ENCODE data around the gene SPACA4.

SPACA4 gene

DNA sequence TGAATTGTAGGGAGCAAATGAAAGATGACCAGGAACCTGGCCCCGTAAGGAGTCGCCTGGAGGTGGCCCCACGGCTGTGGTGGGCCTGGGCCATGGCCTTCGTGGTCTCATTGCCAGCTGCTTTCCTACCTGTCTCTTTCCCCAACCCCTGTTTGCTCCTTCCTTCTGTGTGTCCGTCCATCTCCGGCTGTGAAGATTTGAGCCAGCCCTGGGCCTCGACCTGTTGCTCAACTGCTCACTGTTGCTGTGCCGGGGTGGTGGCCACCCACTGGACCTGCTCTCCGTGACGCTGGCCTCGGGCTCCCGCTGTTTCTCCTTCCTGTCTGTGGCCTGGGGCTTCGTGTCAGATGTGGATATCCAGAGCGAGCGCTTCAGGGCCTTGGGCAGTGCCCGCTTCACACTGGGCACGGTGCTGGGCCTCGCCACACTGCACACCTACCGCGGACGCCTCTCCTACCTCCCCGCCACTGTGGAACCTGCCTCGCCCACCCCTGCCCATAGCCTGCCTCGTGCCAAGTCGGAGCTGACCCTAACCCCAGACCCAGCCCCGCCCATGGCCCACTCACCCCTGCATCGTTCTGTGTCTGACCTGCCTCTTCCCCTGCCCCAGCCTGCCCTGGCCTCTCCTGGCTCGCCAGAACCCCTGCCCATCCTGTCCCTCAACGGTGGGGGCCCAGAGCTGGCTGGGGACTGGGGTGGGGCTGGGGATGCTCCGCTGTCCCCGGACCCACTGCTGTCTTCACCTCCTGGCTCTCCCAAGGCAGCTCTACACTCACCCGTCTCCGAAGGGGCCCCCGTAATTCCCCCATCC lies 22.1 kb downstream of the SPACA4 start:
- ATAC-seq = no peak

DNA sequence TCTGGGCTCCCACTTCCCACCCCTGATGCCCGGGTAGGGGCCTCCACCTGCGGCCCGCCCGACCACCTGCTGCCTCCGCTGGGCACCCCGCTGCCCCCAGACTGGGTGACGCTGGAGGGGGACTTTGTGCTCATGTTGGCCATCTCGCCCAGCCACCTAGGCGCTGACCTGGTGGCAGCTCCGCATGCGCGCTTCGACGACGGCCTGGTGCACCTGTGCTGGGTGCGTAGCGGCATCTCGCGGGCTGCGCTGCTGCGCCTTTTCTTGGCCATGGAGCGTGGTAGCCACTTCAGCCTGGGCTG lies 22.7 kb downstream of the SPACA4 start:
- TF ChIP-seq TCF4 (CRISPR knock-in tag; IDR thresholded peaks at IDR 0.05; ENCODE audit: borderline replicate concordance) (no peak), ISL1 (CRISPR knock-in tag; IDR thresholded peaks at IDR 0.05) (no peak), RARB (CRISPR knock-in tag; IDR thresholded peaks at IDR 0.05) (no peak), ZFP3 (CRISPR knock-in tag; IDR thresholded peaks at IDR 0.05) (no peak)
- no peak for ATAC-seq

More for the DNA sequence above, 22.1 kb downstream of the SPACA4 start:
- no peak for TF ChIP-seq ZFP3 (CRISPR knock-in tag; IDR thresholded peaks at IDR 0.05)
- no peak for TF ChIP-seq TCF4 (CRISPR knock-in tag; IDR thresholded peaks at IDR 0.05; ENCODE audit: borderline replicate concordance)
- TF ChIP-seq, protein P1, sequence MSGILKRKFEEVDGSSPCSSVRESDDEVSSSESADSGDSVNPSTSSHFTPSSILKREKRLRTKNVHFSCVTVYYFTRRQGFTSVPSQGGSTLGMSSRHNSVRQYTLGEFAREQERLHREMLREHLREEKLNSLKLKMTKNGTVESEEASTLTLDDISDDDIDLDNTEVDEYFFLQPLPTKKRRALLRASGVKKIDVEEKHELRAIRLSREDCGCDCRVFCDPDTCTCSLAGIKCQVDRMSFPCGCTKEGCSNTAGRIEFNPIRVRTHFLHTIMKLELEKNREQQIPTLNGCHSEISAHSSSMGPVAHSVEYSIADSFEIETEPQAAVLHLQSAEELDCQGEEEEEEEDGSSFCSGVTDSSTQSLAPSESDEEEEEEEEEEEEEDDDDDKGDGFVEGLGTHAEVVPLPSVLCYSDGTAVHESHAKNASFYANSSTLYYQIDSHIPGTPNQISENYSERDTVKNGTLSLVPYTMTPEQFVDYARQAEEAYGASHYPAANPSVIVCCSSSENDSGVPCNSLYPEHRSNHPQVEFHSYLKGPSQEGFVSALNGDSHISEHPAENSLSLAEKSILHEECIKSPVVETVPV (CRISPR knock-in tag; IDR thresholded peaks at IDR 0.05) = no peak
- no peak for TF ChIP-seq RARB (CRISPR knock-in tag; IDR thresholded peaks at IDR 0.05)
- TF ChIP-seq CSDC2 (CRISPR knock-in tag; IDR thresholded peaks at IDR 0.05) = no peak
- TF ChIP-seq, protein P2, sequence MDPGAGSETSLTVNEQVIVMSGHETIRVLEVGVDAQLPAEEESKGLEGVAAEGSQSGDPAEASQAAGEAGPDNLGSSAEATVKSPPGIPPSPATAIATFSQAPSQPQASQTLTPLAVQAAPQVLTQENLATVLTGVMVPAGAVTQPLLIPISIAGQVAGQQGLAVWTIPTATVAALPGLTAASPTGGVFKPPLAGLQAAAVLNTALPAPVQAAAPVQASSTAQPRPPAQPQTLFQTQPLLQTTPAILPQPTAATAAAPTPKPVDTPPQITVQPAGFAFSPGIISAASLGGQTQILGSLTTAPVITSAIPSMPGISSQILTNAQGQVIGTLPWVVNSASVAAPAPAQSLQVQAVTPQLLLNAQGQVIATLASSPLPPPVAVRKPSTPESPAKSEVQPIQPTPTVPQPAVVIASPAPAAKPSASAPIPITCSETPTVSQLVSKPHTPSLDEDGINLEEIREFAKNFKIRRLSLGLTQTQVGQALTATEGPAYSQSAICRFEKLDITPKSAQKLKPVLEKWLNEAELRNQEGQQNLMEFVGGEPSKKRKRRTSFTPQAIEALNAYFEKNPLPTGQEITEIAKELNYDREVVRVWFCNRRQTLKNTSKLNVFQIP (CRISPR knock-in tag; IDR thresholded peaks at IDR 0.05; ENCODE audit: borderline replicate concordance, low read depth) = no peak
- no peak for TF ChIP-seq SNAI2 (CRISPR knock-in tag; IDR thresholded peaks at IDR 0.05)
- no peak for TF ChIP-seq ZC3H10 (CRISPR knock-in tag; IDR thresholded peaks at IDR 0.05)
- TF ChIP-seq, protein P3, sequence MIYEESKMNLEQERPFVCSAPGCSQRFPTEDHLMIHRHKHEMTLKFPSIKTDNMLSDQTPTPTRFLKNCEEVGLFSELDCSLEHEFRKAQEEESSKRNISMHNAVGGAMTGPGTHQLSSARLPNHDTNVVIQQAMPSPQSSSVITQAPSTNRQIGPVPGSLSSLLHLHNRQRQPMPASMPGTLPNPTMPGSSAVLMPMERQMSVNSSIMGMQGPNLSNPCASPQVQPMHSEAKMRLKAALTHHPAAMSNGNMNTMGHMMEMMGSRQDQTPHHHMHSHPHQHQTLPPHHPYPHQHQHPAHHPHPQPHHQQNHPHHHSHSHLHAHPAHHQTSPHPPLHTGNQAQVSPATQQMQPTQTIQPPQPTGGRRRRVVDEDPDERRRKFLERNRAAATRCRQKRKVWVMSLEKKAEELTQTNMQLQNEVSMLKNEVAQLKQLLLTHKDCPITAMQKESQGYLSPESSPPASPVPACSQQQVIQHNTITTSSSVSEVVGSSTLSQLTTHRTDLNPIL (CRISPR knock-in tag; IDR thresholded peaks at IDR 0.05; ENCODE audit: low read depth) = no peak
- TF ChIP-seq, protein P4, sequence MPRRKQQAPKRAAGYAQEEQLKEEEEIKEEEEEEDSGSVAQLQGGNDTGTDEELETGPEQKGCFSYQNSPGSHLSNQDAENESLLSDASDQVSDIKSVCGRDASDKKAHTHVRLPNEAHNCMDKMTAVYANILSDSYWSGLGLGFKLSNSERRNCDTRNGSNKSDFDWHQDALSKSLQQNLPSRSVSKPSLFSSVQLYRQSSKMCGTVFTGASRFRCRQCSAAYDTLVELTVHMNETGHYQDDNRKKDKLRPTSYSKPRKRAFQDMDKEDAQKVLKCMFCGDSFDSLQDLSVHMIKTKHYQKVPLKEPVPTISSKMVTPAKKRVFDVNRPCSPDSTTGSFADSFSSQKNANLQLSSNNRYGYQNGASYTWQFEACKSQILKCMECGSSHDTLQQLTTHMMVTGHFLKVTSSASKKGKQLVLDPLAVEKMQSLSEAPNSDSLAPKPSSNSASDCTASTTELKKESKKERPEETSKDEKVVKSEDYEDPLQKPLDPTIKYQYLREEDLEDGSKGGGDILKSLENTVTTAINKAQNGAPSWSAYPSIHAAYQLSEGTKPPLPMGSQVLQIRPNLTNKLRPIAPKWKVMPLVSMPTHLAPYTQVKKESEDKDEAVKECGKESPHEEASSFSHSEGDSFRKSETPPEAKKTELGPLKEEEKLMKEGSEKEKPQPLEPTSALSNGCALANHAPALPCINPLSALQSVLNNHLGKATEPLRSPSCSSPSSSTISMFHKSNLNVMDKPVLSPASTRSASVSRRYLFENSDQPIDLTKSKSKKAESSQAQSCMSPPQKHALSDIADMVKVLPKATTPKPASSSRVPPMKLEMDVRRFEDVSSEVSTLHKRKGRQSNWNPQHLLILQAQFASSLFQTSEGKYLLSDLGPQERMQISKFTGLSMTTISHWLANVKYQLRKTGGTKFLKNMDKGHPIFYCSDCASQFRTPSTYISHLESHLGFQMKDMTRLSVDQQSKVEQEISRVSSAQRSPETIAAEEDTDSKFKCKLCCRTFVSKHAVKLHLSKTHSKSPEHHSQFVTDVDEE (CRISPR knock-in tag; IDR thresholded peaks at IDR 0.05) = no peak
- TF ChIP-seq ARNTL (CRISPR knock-in tag; IDR thresholded peaks at IDR 0.05; ENCODE audit: borderline replicate concordance, low read depth) = no peak
- TF ChIP-seq ZFP30 (CRISPR knock-in tag; IDR thresholded peaks at IDR 0.05) = no peak
- TF ChIP-seq ZNF70 (CRISPR knock-in tag; IDR thresholded peaks at IDR 0.05) = no peak
- no peak for TF ChIP-seq ZNF8 (CRISPR knock-in tag; IDR thresholded peaks at IDR 0.05)
- no peak for TF ChIP-seq TOX (CRISPR knock-in tag; IDR thresholded peaks at IDR 0.05; ENCODE audit: borderline replicate concordance)
- TF ChIP-seq GLIS3 (CRISPR knock-in tag; IDR thresholded peaks at IDR 0.05) = no peak
- no peak for TF ChIP-seq BACH2 (CRISPR knock-in tag; IDR thresholded peaks at IDR 0.05; ENCODE audit: borderline replicate concordance)
- no peak for TF ChIP-seq OSR1 (CRISPR knock-in tag; IDR thresholded peaks at IDR 0.05)
- no peak for TF ChIP-seq PPARA (CRISPR knock-in tag; IDR thresholded peaks at IDR 0.05; ENCODE audit: borderline replicate concordance)
- TF ChIP-seq ZNF565 (CRISPR knock-in tag; conservative IDR thresholded peaks at IDR 0.05; ENCODE audit: low read depth) = no peak

DNA sequence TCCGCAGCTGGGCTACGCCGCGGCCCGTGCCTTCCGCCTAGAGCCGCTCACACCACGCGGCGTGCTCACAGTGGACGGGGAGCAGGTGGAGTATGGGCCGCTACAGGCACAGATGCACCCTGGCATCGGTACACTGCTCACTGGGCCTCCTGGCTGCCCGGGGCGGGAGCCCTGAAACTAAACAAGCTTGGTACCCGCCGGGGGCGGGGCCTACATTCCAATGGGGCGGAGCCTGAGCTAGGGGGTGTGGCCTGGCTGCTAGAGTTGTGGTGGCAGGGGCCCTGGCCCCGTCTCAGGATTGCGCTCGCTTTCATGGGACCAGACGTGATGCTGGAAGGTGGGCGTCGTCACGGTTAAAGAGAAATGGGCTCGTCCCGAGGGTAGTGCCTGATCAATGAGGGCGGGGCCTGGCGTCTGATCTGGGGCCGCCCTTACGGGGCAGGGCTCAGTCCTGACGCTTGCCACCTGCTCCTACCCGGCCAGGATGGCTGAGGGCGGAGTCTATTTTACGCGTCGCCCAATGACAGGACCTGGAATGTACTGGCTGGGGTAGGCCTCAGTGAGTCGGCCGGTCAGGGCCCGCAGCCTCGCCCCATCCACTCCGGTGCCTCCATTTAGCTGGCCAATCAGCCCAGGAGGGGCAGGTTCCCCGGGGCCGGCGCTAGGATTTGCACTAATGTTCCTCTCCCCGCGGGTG lies 23.2 kb downstream of the SPACA4 start:
- ATAC-seq = peak; percentile 2; the same call in 1 of the 3 replicates
- TF ChIP-seq PPARA (CRISPR knock-in tag; IDR thresholded peaks at IDR 0.05; ENCODE audit: borderline replicate concordance) (no peak), ARNTL (CRISPR knock-in tag; IDR thresholded peaks at IDR 0.05; ENCODE audit: borderline replicate concordance, low read depth) (no peak), TOX (CRISPR knock-in tag; IDR thresholded peaks at IDR 0.05; ENCODE audit: borderline replicate concordance) (no peak), CSDC2 (CRISPR knock-in tag; IDR thresholded peaks at IDR 0.05) (no peak), SNAI2 (CRISPR knock-in tag; IDR thresholded peaks at IDR 0.05) (no peak), ZFP30 (CRISPR knock-in tag; IDR thresholded peaks at IDR 0.05) (no peak), ZNF8 (CRISPR knock-in tag; IDR thresholded peaks at IDR 0.05) (no peak), GLIS3 (CRISPR knock-in tag; IDR thresholded peaks at IDR 0.05) (no peak), RARB (CRISPR knock-in tag; IDR thresholded peaks at IDR 0.05) (no peak), OSR1 (CRISPR knock-in tag; IDR thresholded peaks at IDR 0.05) (no peak), TCF4 (CRISPR knock-in tag; IDR thresholded peaks at IDR 0.05; ENCODE audit: borderline replicate concordance) (no peak)
- TF ChIP-seq, protein P1 (CRISPR knock-in tag; IDR thresholded peaks at IDR 0.05) = no peak
- TF ChIP-seq, protein P5, sequence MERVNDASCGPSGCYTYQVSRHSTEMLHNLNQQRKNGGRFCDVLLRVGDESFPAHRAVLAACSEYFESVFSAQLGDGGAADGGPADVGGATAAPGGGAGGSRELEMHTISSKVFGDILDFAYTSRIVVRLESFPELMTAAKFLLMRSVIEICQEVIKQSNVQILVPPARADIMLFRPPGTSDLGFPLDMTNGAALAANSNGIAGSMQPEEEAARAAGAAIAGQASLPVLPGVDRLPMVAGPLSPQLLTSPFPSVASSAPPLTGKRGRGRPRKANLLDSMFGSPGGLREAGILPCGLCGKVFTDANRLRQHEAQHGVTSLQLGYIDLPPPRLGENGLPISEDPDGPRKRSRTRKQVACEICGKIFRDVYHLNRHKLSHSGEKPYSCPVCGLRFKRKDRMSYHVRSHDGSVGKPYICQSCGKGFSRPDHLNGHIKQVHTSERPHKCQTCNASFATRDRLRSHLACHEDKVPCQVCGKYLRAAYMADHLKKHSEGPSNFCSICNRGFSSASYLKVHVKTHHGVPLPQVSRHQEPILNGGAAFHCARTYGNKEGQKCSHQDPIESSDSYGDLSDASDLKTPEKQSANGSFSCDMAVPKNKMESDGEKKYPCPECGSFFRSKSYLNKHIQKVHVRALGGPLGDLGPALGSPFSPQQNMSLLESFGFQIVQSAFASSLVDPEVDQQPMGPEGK (CRISPR knock-in tag; IDR thresholded peaks at IDR 0.05; ENCODE audit: borderline replicate concordance) = no peak
- TF ChIP-seq, protein P2 (CRISPR knock-in tag; IDR thresholded peaks at IDR 0.05; ENCODE audit: borderline replicate concordance, low read depth) = no peak

Measured in SK-N-SH treated with all-trans-retinoic acid at 6 μM for 48 hours (cell line).